Naive thymus-derived CD8-positive, alpha-beta T cell (primary cell): ENCODE results near the gene MPPED1. TPM values are rescaled to one million over a fixed set of nuclear protein-coding genes. Genes with fewer than 3 reads are reported as not detected.
A peak's percentile ranks its signal among the peaks of the same experiment; 100 is the strongest.

Source experiments
- ATAC-seq, 2 donors: fragments of 150-1000 bp; cut with Tn5 transposase in 1 of 2; sonication (Bioruptor Pico), chemical (Tn5 transposase) in 1 of 2; 1 replicate in 1 of 2; 2 replicates in 1 of 2; pipeline ENCODE4 v1.10.0; 2021; ENCODE audit warnings: mild to moderate bottlenecking in 2 of 2, moderate library complexity in 2 of 2
- POLR2A ChIA-PET: fragments of 350-600 bp; sonication (Branson Sonifier 250); formaldehyde crosslinking; loops from one replicate; lab custom pipeline; 2021; ENCODE audit warnings: antibody characterized with exemption; lab: Charles Lee
- DNase-seq, 10 donors: peaks; one replicate each; pipeline versions ENCODE4 v3.0.0 to v3.0.0-alpha.2; 2020 to 2022
- H3K27ac Mint-ChIP-seq, 10 donors: one replicate each; pipeline ENCODE4 v1.8.0; 2020 to 2022; ENCODE audit warnings: mild to moderate bottlenecking in 10 of 10, mixed read lengths in 10 of 10, moderate library complexity in 4 of 10, inconsistent platforms in 1 of 10
- H3K27me3 Mint-ChIP-seq, 5 donors: one replicate each; pipeline ENCODE4 v1.8.0; 2021 to 2022; ENCODE audit warnings: mixed read lengths in 5 of 5
- H3K36me3 Mint-ChIP-seq, 3 donors: one replicate each; pipeline ENCODE4 v1.8.0; 2020 to 2022; ENCODE audit warnings: mixed read lengths in 3 of 3, mild to moderate bottlenecking in 2 of 3, inconsistent platforms in 1 of 3
- H3K4me1 Mint-ChIP-seq, 4 donors: one replicate each; pipeline ENCODE4 v1.8.0; 2021 to 2022; ENCODE audit warnings: mixed read lengths in 4 of 4
- H3K4me3 Mint-ChIP-seq, 10 donors: one replicate each; pipeline ENCODE4 v1.8.0; 2020 to 2022; ENCODE audit warnings: mild to moderate bottlenecking in 10 of 10, mixed read lengths in 10 of 10, moderate library complexity in 6 of 10, inconsistent platforms in 1 of 10
- H3K9me3 Mint-ChIP-seq, 9 donors: one replicate each; pipeline ENCODE4 v1.8.0; 2020 to 2022; ENCODE audit warnings: mixed read lengths in 9 of 9, mild to moderate bottlenecking in 3 of 9, inconsistent platforms in 1 of 9, moderate library complexity in 1 of 9
- polyA plus RNA-seq, 3 donors: library from polyadenylated mRNA; unstranded; fragments of 300-500 nt; fragmentation: Illumina TruSeq; gene quantifications; one replicate each; pipeline ENCODE4 v1.2.3, GENCODE V29; 2021
- total RNA-seq, 8 experiments: library from RNA in 2 of 8; stranded (reverse) in 2 of 8; gene quantifications; one replicate each; pipeline ENCODE4 v1.2.3 and lab custom pipeline; 2021 to 2026

Gene MPPED1
- total and polyA plus RNA-seq, 5 experiments from 2014 or later, result 0.03 TPM; not detected in 4

DNA sequence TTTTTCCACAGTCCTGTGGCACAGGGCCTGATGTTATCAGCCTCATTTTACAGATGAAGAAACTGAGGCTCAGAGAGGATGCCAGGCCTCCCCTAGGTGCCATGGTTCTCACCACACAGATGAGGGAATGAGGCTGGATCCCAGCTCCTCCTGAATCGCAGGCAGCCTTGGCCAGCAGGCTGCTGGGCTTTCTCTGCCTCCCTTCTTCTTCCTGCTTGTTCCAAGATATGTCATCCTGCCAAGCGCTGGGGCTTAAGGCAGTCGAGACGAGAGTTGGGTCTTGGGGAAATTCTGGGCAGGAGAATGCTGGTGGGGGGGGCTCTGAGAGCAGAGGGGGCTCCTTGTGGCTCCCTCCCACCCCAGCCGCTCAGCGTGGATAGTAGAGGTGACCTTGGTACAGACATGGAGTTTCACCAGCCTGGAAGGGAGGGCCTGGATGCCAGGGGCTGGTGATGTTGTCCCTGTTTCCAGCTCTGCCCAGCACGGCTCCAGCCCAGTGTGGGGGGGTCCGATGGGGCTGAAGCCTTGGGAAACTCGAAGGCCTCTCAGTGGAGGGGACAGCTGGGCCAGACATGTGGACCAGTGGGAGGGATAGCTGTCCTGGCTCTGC, 16.6 kb upstream of the MPPED1 start:
- Mint-ChIP-seq H3K27me3 (peaks cover 3 to 15% (median 5%) of the 10 kb centered on the region in 5 donors), H3K36me3 (no peaks in the 10 kb centered on the region), H3K9me3 (no peaks in the 10 kb centered on the region), H3K27ac (no peak overlapping the region), H3K4me1 (peaks cover 0 to 2% (median 0%) of the 10 kb centered on the region in 4 donors), H3K4me3 (no peak overlapping the region)
- ATAC-seq (no peak), DNase-seq (no peak)
- POLR2A ChIA-PET, result no interaction called here

DNA sequence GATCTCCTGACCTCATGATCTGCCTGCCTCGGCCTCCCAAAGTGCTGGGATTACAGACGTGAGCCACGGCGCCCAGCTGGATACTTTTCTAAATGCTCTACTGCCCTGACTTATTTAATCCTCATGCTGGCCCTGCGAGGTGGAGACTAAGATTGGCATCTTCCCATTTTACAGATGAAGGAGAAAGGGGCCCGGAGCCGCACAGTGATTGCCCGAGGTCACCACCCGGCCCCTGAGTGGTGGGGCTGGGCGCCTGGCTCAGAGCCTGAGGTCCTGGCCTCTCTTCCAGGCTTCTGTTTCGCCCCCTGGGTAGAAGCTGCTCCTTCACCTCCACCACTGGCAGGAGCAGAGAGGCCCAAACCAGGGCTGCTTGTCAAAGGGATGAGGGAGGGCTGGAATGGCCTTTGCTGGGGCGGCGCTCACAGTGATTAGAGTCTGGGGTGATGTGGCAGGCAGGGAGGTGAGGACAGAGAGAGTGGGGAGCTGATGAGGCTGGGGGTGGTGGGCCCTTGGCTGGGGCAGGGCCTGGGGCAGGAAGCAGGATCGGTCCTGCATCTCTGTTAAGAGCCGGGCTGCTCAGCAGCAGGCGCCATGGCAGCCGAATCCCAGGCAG, 15.4 kb upstream of the MPPED1 start:
- peak overlapping the region in 1 of 10 donors; percentile 60 for H3K27ac Mint-ChIP-seq
- H3K27me3 Mint-ChIP-seq, result peaks cover 4 to 24% (median 7%) of the 10 kb centered on the region in 5 donors
- ATAC-seq (no peak), DNase-seq (no peak)
- no peaks in the 10 kb centered on the region for H3K36me3 Mint-ChIP-seq
- H3K4me1 Mint-ChIP-seq, result peaks cover 0 to 2% (median 0%) of the 10 kb centered on the region in 4 donors
- H3K4me3 Mint-ChIP-seq, result no peak overlapping the region
- no peaks in the 10 kb centered on the region for H3K9me3 Mint-ChIP-seq
- POLR2A ChIA-PET, result no interaction called here

DNA sequence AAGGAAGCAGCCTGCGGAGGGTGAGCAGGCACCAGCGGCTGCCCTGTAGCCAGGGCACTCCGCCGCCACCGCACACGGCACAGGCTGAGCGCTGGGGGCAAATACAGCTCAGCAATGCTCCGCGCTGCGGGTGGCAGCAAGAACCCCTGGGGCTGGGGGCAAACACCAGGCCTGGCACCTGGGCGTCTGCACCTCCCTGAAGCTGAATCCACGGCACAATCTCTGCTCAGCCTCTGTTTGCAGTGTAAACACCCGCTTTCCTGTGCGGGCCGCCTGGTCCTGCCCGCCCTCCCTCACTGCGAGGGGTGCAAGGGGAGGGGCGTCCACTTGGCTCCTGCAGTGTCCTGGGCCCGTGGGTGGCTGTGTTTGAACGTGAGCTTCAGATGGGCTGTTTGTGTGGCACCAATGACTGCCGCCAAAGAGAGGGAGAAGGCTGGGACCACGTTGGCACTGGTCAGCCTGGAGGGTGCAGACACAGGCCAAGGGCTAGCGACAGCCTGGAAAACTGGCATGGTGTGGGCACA, 14.8 kb upstream of the MPPED1 start:
- no peak for ATAC-seq
- Mint-ChIP-seq H3K4me3 (no peak overlapping the region), H3K9me3 (no peaks in the 10 kb centered on the region), H3K27me3 (peaks cover 4 to 28% (median 7%) of the 10 kb centered on the region in 5 donors), H3K4me1 (peaks cover 0 to 2% (median 0%) of the 10 kb centered on the region in 4 donors), H3K27ac (peak overlapping the region in 1 of 10 donors; percentile 60), H3K36me3 (no peaks in the 10 kb centered on the region)
- POLR2A ChIA-PET, result no interaction called here
- no peak for DNase-seq

DNA sequence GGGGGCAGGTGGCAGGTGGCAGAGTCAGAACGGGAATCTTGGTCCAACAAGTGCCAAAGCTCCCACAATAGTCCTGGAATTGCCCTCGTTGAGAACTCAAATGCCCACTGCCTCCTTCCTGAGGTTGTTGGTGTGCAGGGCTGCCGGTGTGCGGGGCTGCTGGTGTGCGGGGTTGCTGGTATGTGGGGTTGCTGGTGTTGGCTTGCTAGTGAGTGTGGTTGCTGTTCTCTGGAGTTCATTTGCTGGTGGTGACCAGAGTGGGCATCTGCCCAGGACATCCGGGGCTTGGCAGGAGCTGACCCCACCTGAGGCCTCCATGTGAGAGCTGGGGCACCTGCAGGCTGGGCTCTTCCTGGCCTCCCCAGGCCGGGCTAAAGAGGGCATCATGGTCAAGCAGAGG, 14.0 kb upstream of the MPPED1 start:
- no peak for ATAC-seq
- DNase-seq, result no peak
- Mint-ChIP-seq H3K4me1 (peaks cover 0 to 2% (median 0%) of the 10 kb centered on the region in 4 donors), H3K9me3 (no peaks in the 10 kb centered on the region), H3K36me3 (no peaks in the 10 kb centered on the region), H3K27ac (no peak overlapping the region), H3K4me3 (no peak overlapping the region), H3K27me3 (peaks cover 4 to 28% (median 7%) of the 10 kb centered on the region in 5 donors)
- POLR2A ChIA-PET, result no interaction called here

DNA sequence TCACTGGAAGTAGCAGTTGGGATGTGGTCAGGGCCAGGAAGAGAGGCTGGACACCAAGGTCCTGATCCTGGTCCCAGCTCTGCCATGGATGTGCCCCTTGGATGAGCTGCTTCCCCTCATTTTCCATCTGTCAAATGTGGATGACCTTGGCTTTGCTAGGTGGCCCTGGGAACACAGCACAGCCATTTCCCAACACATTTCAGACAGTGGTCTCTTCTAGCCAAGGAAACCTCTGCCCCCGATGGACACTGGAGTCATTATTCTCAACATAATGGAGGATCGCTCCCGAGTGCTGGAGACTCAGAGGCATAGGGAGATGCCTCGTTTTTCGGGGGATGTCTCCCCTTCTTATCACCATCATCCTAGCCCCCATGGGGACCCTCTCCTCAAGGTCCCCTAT, 13.6 kb upstream of the MPPED1 start:
- DNase-seq (no peak), ATAC-seq (no peak)
- no peak overlapping the region for H3K4me3 Mint-ChIP-seq
- H3K9me3 Mint-ChIP-seq, result no peaks in the 10 kb centered on the region
- no peak overlapping the region for H3K27ac Mint-ChIP-seq
- peaks cover 0 to 2% (median 0%) of the 10 kb centered on the region in 4 donors for H3K4me1 Mint-ChIP-seq
- peaks cover 4 to 28% (median 7%) of the 10 kb centered on the region in 5 donors for H3K27me3 Mint-ChIP-seq
- H3K36me3 Mint-ChIP-seq, result no peaks in the 10 kb centered on the region
- POLR2A ChIA-PET, result no interaction called here

DNA sequence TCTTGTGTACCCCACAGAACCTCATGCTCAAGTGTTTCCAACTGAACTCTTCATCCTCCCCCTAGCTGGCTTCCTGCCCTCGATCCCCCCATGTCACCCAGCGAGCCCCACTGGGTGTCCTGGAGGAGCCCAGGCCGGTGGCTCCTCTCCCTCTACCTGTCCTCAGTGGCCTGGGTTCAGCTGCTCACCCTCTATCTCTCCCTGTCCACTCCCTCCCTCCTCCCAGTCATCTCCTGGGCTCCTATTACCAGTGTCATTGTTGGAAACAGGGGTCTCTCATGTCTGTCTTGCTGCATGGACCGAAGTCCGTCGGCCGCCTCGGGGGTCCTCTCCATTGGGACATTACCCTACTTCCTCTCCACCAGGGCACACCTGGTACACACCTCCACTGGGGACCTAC, 12.9 kb upstream of the MPPED1 start:
- no peaks in the 10 kb centered on the region for H3K9me3 Mint-ChIP-seq
- ATAC-seq, result no peak

DNA sequence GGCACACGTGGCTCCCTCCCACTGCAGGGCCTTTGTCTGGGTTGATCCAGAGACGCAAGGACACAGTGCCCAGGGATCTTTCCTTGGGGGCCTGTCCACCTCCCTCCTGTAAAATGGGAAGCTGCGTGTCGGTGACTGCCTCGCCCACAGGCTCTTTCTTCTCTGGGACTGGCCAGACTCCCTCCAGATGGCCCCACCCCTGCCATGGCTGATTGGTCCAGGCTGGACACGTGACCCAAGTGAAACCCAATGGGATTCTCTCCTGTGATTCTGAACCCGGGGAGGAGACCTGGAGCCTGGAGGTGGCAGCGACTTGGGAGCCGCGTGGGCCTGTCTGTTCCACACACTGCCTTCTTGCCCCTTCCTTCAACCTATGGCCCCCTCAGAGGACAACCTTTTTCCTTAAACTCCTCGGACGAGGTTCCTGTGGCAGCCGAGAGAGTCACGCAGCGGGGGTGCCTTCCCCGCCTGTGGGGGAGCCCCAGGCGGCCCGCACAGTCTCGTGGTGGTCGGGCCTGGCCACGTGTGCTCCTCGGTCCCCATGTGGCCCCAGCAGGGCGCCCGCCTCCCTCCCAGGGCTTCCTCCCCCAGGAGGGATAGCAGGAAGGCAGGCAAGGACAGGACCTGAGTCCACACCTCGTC, 12.4 kb upstream of the MPPED1 start:
- Mint-ChIP-seq H3K9me3 (no peaks in the 10 kb centered on the region), H3K27me3 (peaks cover 1 to 34% (median 7%) of the 10 kb centered on the region in 5 donors), H3K4me1 (peaks cover 0 to 2% (median 0%) of the 10 kb centered on the region in 4 donors), H3K4me3 (no peak overlapping the region), H3K27ac (no peak overlapping the region), H3K36me3 (no peaks in the 10 kb centered on the region)
- no peak for ATAC-seq
- no peak for DNase-seq
- POLR2A ChIA-PET, result no interaction called here

More for the DNA sequence above, 12.9 kb upstream of the MPPED1 start:
- Mint-ChIP-seq H3K27ac (no peak overlapping the region), H3K27me3 (peaks cover 3 to 29% (median 7%) of the 10 kb centered on the region in 5 donors), H3K4me1 (peaks cover 0 to 2% (median 0%) of the 10 kb centered on the region in 4 donors), H3K36me3 (no peaks in the 10 kb centered on the region), H3K4me3 (no peak overlapping the region)
- POLR2A ChIA-PET, result no interaction called here
- no peak for DNase-seq

DNA sequence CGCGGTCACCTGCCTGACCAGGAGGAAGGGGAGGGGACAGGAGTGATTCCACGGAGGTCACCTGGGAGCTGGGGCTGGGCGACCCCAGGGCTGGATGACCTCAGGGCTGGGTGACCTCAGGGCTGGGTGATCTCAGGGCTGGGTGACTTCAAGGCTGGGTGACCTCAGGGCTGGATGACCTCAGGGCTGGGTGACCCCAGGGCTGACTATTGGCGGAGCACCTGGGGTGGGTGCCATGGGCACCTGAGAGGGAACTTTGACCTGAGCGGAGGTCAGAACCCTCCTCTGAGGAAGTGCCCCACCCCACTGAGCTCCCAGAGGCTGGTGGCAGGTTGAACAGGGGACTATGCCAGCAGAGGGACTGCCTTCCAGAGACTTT, 11.8 kb upstream of the MPPED1 start:
- DNase-seq, result no peak
- H3K36me3 Mint-ChIP-seq, result no peaks in the 10 kb centered on the region
- ATAC-seq, result no peak
- H3K4me3 Mint-ChIP-seq, result no peak overlapping the region
- H3K9me3 Mint-ChIP-seq, result no peaks in the 10 kb centered on the region
- POLR2A ChIA-PET, result no interaction called here
- peaks cover 0 to 2% (median 0%) of the 10 kb centered on the region in 4 donors for H3K4me1 Mint-ChIP-seq
- H3K27ac Mint-ChIP-seq, result no peak overlapping the region
- peaks cover 1 to 37% (median 7%) of the 10 kb centered on the region in 5 donors for H3K27me3 Mint-ChIP-seq

DNA sequence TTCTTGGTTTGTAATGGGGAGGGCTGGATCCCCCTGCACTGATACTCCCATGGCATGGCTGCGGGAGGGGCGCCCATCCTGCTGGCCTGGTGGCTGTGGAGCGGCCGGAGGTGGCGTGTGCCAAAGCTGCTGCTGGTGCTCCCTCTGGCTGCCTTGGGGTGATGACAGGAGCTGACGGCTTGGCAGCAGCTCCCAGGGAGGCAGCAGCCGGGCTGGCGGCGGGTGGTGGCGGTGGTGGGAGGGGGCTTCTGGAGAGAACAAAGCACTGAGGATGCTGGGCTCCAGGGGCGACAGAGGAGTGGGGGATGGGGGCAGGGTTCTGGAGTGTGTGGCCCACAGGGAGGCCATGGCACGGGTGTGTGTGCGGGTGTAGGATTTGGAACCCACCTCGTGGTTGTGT, 11.4 kb upstream of the MPPED1 start:
- Mint-ChIP-seq H3K4me1 (peaks cover 0 to 2% (median 0%) of the 10 kb centered on the region in 4 donors), H3K36me3 (no peaks in the 10 kb centered on the region), H3K27ac (no peak overlapping the region), H3K9me3 (no peaks in the 10 kb centered on the region), H3K4me3 (no peak overlapping the region), H3K27me3 (peaks cover 1 to 37% (median 7%) of the 10 kb centered on the region in 5 donors)
- DNase-seq (no peak), ATAC-seq (no peak)
- POLR2A ChIA-PET, result no interaction called here

DNA sequence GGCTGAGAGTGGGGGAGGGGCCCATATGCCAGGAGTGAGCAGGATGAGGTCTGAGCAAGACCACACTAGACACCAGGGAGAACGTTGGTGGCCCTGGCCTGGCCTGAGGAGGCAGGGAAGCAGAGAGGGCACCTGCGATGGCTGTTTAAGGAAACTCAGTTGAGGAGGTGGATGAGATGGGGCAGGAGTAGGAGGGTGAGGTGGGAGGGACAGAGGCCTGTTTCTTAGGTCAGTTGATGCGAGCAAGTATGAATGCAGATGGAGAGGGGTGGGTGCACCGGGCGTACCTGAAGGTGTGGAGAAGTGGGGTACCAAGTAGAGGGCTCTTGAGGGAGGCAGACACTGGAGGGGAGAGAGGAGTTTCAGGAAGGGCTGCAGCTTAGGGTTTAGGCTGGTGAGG, 10.6 kb upstream of the MPPED1 start:
- POLR2A ChIA-PET, result no interaction called here
- ATAC-seq, result no peak

DNA sequence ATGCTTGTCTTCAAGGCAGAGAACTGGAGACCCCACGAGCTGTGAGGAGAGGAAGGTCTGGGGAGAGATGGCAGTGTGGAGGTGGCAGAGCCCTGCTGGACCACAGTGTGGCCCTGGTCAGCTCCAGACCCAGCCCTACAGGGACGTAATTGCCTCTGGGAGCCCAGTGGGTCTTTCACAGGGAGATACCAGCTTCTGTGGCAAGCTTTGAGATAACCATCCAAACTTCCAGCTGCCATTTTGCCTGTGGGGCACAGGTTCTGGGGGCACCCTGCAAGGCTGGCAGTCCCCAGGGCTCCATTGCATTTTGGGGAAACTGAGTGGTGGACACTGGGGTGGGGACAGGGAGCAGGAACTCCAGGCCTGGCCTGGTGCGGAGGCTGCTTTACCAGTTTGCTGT, 10.2 kb upstream of the MPPED1 start:
- no peak overlapping the region for H3K27ac Mint-ChIP-seq
- POLR2A ChIA-PET, result no interaction called here
- peaks cover 1 to 46% (median 12%) of the 10 kb centered on the region in 5 donors for H3K27me3 Mint-ChIP-seq
- DNase-seq (no peak), ATAC-seq (no peak)
- no peak overlapping the region for H3K4me3 Mint-ChIP-seq
- no peaks in the 10 kb centered on the region for H3K36me3 Mint-ChIP-seq
- H3K9me3 Mint-ChIP-seq, result no peaks in the 10 kb centered on the region
- peaks cover 0 to 2% (median 0%) of the 10 kb centered on the region in 4 donors for H3K4me1 Mint-ChIP-seq

More for the DNA sequence above, 10.6 kb upstream of the MPPED1 start:
- no peak for DNase-seq
- Mint-ChIP-seq H3K4me3 (no peak overlapping the region), H3K27ac (peak overlapping the region in 1 of 10 donors; percentile 33), H3K4me1 (peaks cover 0 to 2% (median 0%) of the 10 kb centered on the region in 4 donors), H3K9me3 (no peaks in the 10 kb centered on the region), H3K27me3 (peaks cover 1 to 41% (median 9%) of the 10 kb centered on the region in 5 donors), H3K36me3 (no peaks in the 10 kb centered on the region)

DNA sequence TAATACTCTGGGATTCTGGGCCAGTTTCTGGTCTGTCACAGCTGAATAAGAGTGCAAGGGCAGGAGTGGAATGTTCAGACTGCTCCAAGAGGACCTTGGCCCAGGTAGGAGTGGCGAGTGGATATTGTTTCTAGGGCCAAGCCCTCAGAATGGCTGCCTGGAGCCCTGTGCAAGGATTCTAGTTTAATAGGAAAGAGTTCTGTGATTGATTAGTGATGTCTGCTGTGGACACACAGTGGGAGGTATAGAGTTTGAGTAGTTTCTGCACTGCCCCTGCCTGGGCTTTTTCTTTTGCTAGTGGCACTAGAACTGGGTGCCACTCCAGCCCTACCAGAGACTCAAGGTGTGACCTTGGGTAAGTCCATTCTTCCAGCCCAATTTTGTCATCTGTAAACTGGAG, 9.7 kb upstream of the MPPED1 start:
- Mint-ChIP-seq H3K4me3 (no peak overlapping the region), H3K4me1 (peaks cover 0 to 2% (median 0%) of the 10 kb centered on the region in 4 donors), H3K27ac (no peak overlapping the region), H3K36me3 (no peaks in the 10 kb centered on the region), H3K9me3 (no peaks in the 10 kb centered on the region), H3K27me3 (peaks cover 1 to 46% (median 12%) of the 10 kb centered on the region in 5 donors)
- POLR2A ChIA-PET, result no interaction called here
- ATAC-seq (no peak), DNase-seq (no peak)
